Measurements from ENCODE around the gene UGT1A1.

GRCh38 chr2:233816771-233817170 lies 56.7 kb downstream of the UGT1A1 start:
- TF ChIP-seq CTCF (IDR thresholded peaks at IDR 0.05; ENCODE audit: low read length) (no peak), EZH2 (IDR thresholded peaks at IDR 0.05; ENCODE audit: borderline replicate concordance, low read length) (no peak)
